ENCODE results near the gene LRFN2.

The LRFN2 gene

GRCh38 chr6:40427196-40427595 is 160.0 kb downstream of the LRFN2 start:
- DNase-seq = no peak

GRCh38 chr6:40426346-40427066 is 160.7 kb downstream of the LRFN2 start:
- no peak for DNase-seq

GRCh38 chr6:40425192-40425919 is 161.8 kb downstream of the LRFN2 start:
- DNase-seq = peak in 1 of 2 experiments; percentile 59

GRCh38 chr6:40422046-40422445 is 165.1 kb downstream of the LRFN2 start:
- no peak for DNase-seq

GRCh38 chr6:40419946-40420728 is 167.0 kb downstream of the LRFN2 start:
- no peak for DNase-seq

GRCh38 chr6:40419377-40419776 is 167.8 kb downstream of the LRFN2 start:
- no peak for DNase-seq

GRCh38 chr6:40417031-40417430 is 170.1 kb downstream of the LRFN2 start:
- peak in 1 of 2 experiments; percentile 31 for DNase-seq

- DNase-seq = no peak
Measured at GRCh38 chr6:40414617-40415016, 172.5 kb downstream of the LRFN2 start.

GRCh38 chr6:40413239-40413638 is 173.9 kb downstream of the LRFN2 start:
- no peak for DNase-seq

- no peak for DNase-seq
Measured at GRCh38 chr6:40411881-40412280, 175.3 kb downstream of the LRFN2 start.

GRCh38 chr6:40410821-40411220 is 176.3 kb downstream of the LRFN2 start:
- no peak for DNase-seq

GRCh38 chr6:40409716-40410397 is 177.3 kb downstream of the LRFN2 start:
- no peak for DNase-seq

GRCh38 chr6:40408786-40409542 is 178.2 kb downstream of the LRFN2 start:
- no peak for DNase-seq

- no peak for DNase-seq
Measured at GRCh38 chr6:40407239-40407638, 179.9 kb downstream of the LRFN2 start.

- no peak for DNase-seq
Measured at GRCh38 chr6:40406175-40406574, 181.0 kb downstream of the LRFN2 start.

GRCh38 chr6:40400738-40401137 is 186.4 kb downstream of the LRFN2 start:
- no peak for DNase-seq

GRCh38 chr6:40399888-40400457 is 187.2 kb downstream of the LRFN2 start:
- no peak for DNase-seq

GRCh38 chr6:40398810-40399477 is 188.2 kb downstream of the LRFN2 start:
- no peak for DNase-seq

- DNase-seq = no peak
Measured at GRCh38 chr6:40398034-40398691, 189.0 kb downstream of the LRFN2 start.

GRCh38 chr6:40397287-40398033 is 189.7 kb downstream of the LRFN2 start:
- DNase-seq = no peak
